Fibroblast of mammary gland (primary cell): ENCODE data around the gene SLC6A7.
A peak's percentile ranks its signal among the peaks of the same experiment; 100 is the strongest.

Experiments
- DNase-seq: peaks from one replicate; pipeline ENCODE4 v3.0.0-alpha.2; 2010; ENCODE audit warnings: low read depth
- H3K4me3 ChIP-seq: 2 replicates; pipeline ENCODE4 v1.5.1; 2011; ENCODE audit warnings: low read depth, mild to moderate bottlenecking, low read length, moderate library complexity; ENCODE audit not compliant: control insufficient read depth
- TF ChIP-seq, protein P1 (sequence below): conservative IDR thresholded peaks from 2 replicates; pipeline ENCODE4 v1.5.1; 2011; ENCODE audit warnings: low read depth, low read length, inconsistent platforms; ENCODE audit not compliant: control insufficient read depth, insufficient read depth

SLC6A7 gene

DNA sequence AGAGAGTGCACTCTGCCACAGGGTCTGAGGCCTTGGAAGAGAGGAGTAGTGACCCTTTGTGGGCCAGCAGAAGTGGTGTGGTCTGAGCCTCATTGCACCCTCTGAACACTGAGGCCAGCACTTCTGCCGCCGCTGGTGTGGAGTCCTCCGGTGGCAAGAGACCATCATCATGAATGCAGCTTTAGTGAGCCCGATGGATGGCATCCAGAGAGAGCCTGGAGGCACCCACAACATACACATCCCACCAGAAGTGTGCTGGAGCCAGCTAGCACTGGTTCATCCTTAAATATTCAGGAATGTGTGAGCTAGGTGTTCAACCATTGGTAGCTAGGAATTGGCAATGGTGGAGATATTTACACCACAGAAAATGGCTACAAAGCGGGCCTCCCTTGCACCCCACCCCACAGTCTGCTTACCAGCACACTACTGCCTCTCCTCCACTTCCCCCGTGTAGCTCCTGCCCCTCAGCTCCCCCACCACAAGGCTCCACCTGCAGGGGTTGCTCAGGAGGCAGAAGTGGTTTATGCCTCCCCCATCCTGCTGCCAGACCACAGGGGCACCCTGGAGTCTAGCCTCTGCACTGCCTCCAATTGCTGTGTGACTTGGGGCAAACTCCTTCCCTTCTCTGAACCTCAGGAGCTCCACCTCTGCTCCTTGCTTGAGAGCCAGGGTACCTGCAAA is 16.4 kb downstream of the SLC6A7 start:
- no peak for DNase-seq
- no peak overlapping the region for H3K4me3 ChIP-seq
- TF ChIP-seq, protein P1, sequence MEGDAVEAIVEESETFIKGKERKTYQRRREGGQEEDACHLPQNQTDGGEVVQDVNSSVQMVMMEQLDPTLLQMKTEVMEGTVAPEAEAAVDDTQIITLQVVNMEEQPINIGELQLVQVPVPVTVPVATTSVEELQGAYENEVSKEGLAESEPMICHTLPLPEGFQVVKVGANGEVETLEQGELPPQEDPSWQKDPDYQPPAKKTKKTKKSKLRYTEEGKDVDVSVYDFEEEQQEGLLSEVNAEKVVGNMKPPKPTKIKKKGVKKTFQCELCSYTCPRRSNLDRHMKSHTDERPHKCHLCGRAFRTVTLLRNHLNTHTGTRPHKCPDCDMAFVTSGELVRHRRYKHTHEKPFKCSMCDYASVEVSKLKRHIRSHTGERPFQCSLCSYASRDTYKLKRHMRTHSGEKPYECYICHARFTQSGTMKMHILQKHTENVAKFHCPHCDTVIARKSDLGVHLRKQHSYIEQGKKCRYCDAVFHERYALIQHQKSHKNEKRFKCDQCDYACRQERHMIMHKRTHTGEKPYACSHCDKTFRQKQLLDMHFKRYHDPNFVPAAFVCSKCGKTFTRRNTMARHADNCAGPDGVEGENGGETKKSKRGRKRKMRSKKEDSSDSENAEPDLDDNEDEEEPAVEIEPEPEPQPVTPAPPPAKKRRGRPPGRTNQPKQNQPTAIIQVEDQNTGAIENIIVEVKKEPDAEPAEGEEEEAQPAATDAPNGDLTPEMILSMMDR: no peak

GRCh38 chr5:150206779-150207115 is 16.9 kb downstream of the SLC6A7 start:
- TF ChIP-seq, protein P1: no peak

DNA sequence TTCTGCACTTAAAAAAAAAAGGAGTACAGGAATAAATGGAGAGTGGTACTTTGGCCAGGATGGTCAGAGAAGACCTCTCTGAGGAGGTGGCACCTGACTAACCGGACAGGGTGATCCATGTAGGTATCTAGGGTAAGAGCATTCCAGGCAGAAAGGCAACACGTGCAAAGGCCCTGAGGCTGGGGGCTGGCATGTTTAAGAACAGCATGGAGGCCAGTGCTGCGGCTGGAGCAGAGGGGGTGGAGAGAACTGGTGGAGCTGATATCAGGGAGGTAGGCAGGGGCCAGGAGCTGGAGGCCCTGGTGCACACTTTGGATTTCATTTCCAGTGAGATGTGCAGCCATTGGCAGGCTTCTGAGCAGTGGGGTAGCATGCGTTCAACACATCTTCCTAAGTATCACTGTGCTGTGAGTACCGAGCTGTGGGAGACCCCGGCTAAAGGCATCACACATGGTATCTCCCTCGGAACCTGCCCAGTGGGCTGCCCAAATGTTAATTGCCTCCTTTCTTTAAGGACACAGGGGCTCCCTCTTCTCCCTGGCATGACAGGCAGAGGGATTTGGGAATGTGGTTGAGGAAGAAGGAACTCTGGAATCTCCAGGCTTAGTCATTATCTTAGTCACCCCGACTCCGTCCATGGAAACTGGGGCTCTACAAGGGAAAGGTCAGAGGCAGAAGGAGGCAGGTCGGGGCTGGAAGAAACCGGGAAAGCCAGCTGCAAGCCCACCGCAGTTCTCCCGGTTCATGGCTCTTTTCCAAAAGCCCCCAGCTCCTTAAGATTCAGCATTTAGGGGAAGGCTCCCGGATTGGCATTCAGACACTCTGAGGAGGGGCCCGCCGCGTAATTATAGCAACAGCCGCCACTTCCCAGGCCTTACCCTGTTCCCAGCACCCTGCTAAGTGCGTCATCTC is 18.6 kb downstream of the SLC6A7 start:
- TF ChIP-seq, protein P1: no peak
- DNase-seq: peak; percentile 79
- no peak overlapping the region for H3K4me3 ChIP-seq

More at GRCh38 chr5:150206779-150207115, 16.9 kb downstream of the SLC6A7 start:
- H3K4me3 ChIP-seq: no peak overlapping the region
- DNase-seq: no peak

GRCh38 chr5:150209099-150209635 is 19.3 kb downstream of the SLC6A7 start:
- TF ChIP-seq, protein P1: no peak
- no peak overlapping the region for H3K4me3 ChIP-seq
- peak; percentile 56 for DNase-seq

GRCh38 chr5:150210644-150211043 is 20.8 kb downstream of the SLC6A7 start:
- no peak for DNase-seq
- H3K4me3 ChIP-seq: no peak overlapping the region
- TF ChIP-seq, protein P1: no peak

- H3K4me3 ChIP-seq: no peak overlapping the region
- DNase-seq: no peak
- TF ChIP-seq, protein P1: no peak
These were observed 21.5 kb downstream of the SLC6A7 start for GRCh38 chr5:150211156-150212030.
